Left lung (tissue), 10 donors: ENCODE measurements around the gene RAET1G. TPM values are rescaled to one million over a fixed set of nuclear protein-coding genes. Genes with fewer than 3 reads are reported as not detected.
"Not testable (repeated sequence)": the region's sequence is repeated elsewhere in the genome, so short reads cannot be mapped to it uniquely, and the experiment has no call there.

Source experiments
- ATAC-seq: fragments of 200-7000 bp; cut with Tn5 transposase; one replicate; pipeline ENCODE4 v1.9.1; 2020; ENCODE audit warnings: moderate library complexity
- DNase-seq, 4 donors: peaks; one replicate each; pipeline ENCODE4 v3.0.0-alpha.2; 2013 to 2020
- H3K27ac ChIP-seq, 2 donors: fragments of 200-600 bp; sonication (generic) in 1 of 2; one replicate each; pipeline versions ENCODE4 v1.5.0 to v1.8.0; 2020 to 2021
- H3K27me3 ChIP-seq, 2 donors: fragments of 200-600 bp; sonication (generic) in 1 of 2; one replicate each; pipeline versions ENCODE4 v1.5.0 to v1.8.0; 2020 to 2021
- H3K36me3 ChIP-seq, 2 donors: fragments of 200-600 bp; sonication (generic) in 1 of 2; one replicate each; pipeline versions ENCODE4 v1.5.0 to v1.8.0; 2020 to 2021
- H3K4me1 ChIP-seq, 2 donors: fragments of 200-600 bp; one replicate each; pipeline ENCODE4 v1.8.0; 2021
- H3K4me3 ChIP-seq, 2 donors: fragments of 200-600 bp; sonication (generic) in 1 of 2; one replicate each; pipeline versions ENCODE4 v1.5.0 to v1.8.0; 2020 to 2021; ENCODE audit warnings: mild to moderate bottlenecking in 1 of 2
- H3K9me3 ChIP-seq, 2 donors: fragments of 200-600 bp; sonication (generic) in 1 of 2; one replicate each; pipeline versions ENCODE4 v1.5.0 to v1.8.0; 2020 to 2021
- intact Hi-C, 2 donors: fragments of 100-400 bp; cut with DNase I; formaldehyde crosslinking; loops; one replicate each; pipeline versions ENCODE4 v1.11.2 to v1.14.2; 2022
- polyA plus RNA-seq, 6 donors: library from polyadenylated mRNA; unstranded; fragments of 120-200 nt; gene quantifications; one replicate each; pipeline ENCODE4 v1.2.1, GENCODE V29; 2013; ENCODE audit not compliant: insufficient read length in 6 of 6
- total RNA-seq, 2 donors: library from RNA; stranded (reverse); fragmentation: NEBNext Ultra II Directional; extraction: Animal tissue kit (Norgen Biotek cat#: 25700); gene quantifications; one replicate each; pipeline ENCODE4 v1.2.1, GENCODE V29; 2021
- TF ChIP-seq, protein P1 (sequence below), 2 donors: fragments of 200-600 bp; sonication (generic) in 1 of 2; IDR thresholded peaks; one replicate each; pipeline versions ENCODE4 v1.5.0 to v1.8.0; 2021; ENCODE audit warnings: antibody characterized with exemption in 2 of 2
- donor health status: DM: no; HTN: yes; CAD: no.
- donor health status: DM: no; HTN: no; CAD: no.

RAET1G gene
- total and polyA plus RNA-seq, 8 donors: 0.76 to 2.8 (median 1.6) TPM

DNA sequence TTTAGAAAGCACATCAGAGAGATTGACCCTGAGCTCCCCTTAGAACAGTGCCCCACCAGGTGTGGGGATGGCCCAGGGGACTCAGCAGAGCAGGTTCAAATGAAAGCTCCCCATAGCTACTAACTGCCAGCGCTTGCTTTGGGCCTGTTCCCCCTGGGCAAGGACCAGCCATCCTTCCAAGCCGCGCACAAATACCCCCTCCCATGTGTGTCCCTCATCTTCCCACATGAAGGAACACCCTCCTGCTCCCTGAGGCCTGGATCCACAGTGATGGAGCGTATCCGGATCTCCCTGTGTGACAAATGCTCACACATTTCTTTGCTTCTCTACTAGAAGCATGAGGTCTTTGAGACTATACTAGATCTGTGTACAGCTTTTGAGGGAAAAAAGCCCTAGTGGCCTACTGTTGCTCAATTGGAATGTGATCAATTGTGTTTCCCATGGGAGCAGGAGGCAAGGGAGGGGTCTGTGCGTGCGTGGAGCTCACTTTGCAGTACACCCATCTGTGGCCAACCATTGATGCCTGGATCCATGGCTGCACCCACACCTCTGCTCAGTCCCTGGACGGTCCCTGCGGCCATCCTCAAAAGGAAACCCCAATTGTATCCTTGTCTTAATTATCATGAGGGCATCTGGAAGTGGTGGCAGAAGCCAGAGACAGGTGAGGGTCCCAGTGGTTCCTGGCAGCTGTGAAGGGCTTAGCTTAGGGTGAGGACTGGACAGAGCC lies 1.4 kb upstream of the RAET1G start:
- Histone ChIP-seq H3K27ac (no peak overlapping the region), H3K4me3 (no peak overlapping the region), H3K36me3 (no peaks in the 10 kb centered on the region), H3K9me3 (no peaks in the 10 kb centered on the region), H3K4me1 (peaks cover 0 to 29% of the 10 kb centered on the region in 2 donors), H3K27me3 (peaks cover 4 to 73% of the 10 kb centered on the region in 2 donors)
- TF ChIP-seq, protein P1, sequence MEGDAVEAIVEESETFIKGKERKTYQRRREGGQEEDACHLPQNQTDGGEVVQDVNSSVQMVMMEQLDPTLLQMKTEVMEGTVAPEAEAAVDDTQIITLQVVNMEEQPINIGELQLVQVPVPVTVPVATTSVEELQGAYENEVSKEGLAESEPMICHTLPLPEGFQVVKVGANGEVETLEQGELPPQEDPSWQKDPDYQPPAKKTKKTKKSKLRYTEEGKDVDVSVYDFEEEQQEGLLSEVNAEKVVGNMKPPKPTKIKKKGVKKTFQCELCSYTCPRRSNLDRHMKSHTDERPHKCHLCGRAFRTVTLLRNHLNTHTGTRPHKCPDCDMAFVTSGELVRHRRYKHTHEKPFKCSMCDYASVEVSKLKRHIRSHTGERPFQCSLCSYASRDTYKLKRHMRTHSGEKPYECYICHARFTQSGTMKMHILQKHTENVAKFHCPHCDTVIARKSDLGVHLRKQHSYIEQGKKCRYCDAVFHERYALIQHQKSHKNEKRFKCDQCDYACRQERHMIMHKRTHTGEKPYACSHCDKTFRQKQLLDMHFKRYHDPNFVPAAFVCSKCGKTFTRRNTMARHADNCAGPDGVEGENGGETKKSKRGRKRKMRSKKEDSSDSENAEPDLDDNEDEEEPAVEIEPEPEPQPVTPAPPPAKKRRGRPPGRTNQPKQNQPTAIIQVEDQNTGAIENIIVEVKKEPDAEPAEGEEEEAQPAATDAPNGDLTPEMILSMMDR (IDR thresholded peaks at IDR 0.05): no peak
- intact Hi-C loops: loop anchor here in 1 of 2 donors (10.0 kb wide), 1 partner anchor 90 kb away; no protein-coding TSS in a partner anchor
- no peak for ATAC-seq
- DNase-seq: no peak

DNA sequence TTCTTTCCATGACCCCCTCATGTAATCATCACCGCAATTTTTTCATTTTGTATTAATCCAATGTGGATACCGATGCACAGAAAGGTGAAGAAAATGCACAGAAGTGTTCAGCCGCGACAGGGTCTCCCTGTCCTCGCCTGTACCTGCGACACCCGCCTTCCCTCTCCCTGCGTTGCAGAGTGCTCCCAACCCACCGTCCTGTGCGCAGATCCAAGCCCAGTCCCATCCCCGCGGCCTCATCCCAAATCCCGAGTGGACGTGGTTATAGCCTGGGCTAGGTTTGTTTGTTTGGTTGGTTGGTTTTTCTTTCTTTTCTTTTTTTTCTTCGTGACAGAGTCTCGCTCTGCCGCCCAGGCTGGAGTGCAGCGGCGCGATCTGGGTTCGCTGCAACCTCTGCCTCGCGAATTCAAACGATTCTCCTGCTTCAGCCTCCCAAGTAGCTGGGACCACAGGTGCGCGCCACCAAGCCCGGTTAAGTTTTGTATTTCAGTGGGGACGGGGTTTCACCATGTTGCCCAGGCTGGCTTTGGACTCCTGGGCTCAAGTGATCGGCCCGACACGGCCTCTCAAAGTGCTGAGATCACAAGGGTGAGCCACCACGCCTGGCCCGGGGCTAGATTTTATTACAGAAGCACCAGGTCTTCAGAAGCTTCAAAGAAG lies 536 bp upstream of the RAET1G start:
- Histone ChIP-seq H3K4me1 (peaks cover 0 to 29% of the 10 kb centered on the region in 2 donors), H3K4me3 (peak overlapping the region; percentile 45 to 46), H3K9me3 (no peaks in the 10 kb centered on the region), H3K27me3 (peaks cover 0 to 64% of the 10 kb centered on the region in 2 donors), H3K27ac (no peak overlapping the region), H3K36me3 (no peaks in the 10 kb centered on the region)
- no peak for DNase-seq
- peak; percentile 3 for ATAC-seq
- TF ChIP-seq, protein P1 (IDR thresholded peaks at IDR 0.05): no peak
- intact Hi-C loops: loop anchor here in 1 of 2 donors (10.0 kb wide), 1 partner anchor 89 kb away; no protein-coding TSS in a partner anchor

DNA sequence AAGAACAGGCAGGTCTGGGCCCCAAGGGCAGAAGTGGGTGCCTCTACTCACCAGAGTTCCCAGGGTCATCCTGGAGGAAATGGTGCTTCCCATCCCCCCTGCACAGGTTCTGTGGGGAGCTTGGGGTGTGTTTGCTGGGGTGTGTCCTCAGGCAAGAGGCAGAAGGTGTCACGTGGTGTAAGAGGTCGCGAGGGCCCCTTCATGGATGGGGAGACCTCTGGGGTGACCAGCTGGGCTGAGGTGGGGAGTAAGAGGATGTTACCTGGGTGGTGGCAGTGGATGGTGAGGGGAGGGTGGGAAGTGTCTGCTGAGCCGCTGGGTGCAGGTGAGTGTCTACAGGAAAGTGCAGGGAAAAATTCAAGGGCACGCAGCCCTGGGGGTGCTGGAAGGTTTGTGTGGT lies 830 bp downstream of the RAET1G start:
- peaks cover 0 to 29% of the 10 kb centered on the region in 2 donors for H3K4me1 ChIP-seq
- not testable (repeated sequence) for H3K27ac ChIP-seq, DNase-seq, ATAC-seq, H3K9me3 ChIP-seq, H3K36me3 ChIP-seq
- intact Hi-C loops: loop anchor here in 1 of 2 donors (10.0 kb wide), 1 partner anchor 87 kb away; no protein-coding TSS in a partner anchor
- peaks cover 0 to 60% of the 10 kb centered on the region in 2 donors for H3K27me3 ChIP-seq
- peak overlapping the region in 1 of 2 donors; percentile 45 for H3K4me3 ChIP-seq

DNA sequence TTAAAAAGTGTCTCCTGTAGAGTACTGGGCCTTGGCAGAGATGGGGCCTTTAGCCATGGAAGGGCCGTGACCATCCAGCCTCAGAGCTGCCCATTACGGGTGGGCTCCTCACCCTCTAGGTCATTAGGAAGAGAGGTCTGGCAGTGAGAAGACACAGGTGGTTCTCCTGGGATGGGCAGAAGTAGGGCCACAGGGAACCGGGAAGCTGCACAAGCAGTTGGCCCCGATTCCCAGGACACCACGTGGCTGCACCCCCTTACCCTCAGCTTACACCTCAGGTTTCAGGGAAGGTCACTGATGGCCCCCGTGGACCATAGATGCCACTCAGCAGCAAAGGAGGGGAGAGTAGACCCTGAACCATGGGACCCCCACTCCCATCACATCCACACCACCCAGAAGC lies 1.6 kb downstream of the RAET1G start:
- peaks cover 0 to 29% of the 10 kb centered on the region in 2 donors for H3K4me1 ChIP-seq
- ATAC-seq (no peak), DNase-seq (no peak)
- peaks cover 0 to 52% of the 10 kb centered on the region in 2 donors for H3K27me3 ChIP-seq
- intact Hi-C loops: loop anchor here in 1 of 2 donors (10.0 kb wide), 1 partner anchor 87 kb away; no protein-coding TSS in a partner anchor
- no peak overlapping the region for H3K4me3 ChIP-seq
- no peak overlapping the region for H3K27ac ChIP-seq
- H3K9me3 ChIP-seq: no peaks in the 10 kb centered on the region
- TF ChIP-seq, protein P1 (IDR thresholded peaks at IDR 0.05): no peak
- H3K36me3 ChIP-seq: no peaks in the 10 kb centered on the region

DNA sequence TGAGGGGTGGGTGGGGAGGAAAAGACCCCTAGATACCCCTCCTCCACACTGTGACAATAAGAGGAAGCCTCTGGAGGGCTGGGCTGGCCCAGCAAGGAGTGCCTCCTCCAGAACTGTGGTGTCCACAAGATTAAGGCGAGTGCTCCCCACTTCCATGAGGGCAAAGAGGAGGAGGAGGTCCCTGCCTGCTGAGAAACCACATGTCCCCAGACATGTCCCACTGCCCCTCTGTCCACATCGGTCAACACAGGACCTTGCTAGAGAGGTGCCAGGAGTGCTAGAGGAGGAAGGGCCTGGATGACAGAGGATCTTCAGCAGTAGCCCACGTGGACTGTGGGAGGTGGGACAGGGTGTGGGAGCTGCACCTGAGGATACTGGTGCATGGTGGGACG lies 3.1 kb downstream of the RAET1G start:
- H3K4me3 ChIP-seq: no peak overlapping the region
- ATAC-seq: no peak
- H3K9me3 ChIP-seq: no peaks in the 10 kb centered on the region
- no peaks in the 10 kb centered on the region for H3K36me3 ChIP-seq
- H3K4me1 ChIP-seq: peaks cover 0 to 18% of the 10 kb centered on the region in 2 donors
- intact Hi-C loops: loop anchor here in 1 of 2 donors (10.0 kb wide), 1 partner anchor 85 kb away; no protein-coding TSS in a partner anchor
- TF ChIP-seq, protein P1 (IDR thresholded peaks at IDR 0.05): no peak
- H3K27me3 ChIP-seq: peaks cover 0 to 37% of the 10 kb centered on the region in 2 donors
- no peak for DNase-seq
- H3K27ac ChIP-seq: no peak overlapping the region

DNA sequence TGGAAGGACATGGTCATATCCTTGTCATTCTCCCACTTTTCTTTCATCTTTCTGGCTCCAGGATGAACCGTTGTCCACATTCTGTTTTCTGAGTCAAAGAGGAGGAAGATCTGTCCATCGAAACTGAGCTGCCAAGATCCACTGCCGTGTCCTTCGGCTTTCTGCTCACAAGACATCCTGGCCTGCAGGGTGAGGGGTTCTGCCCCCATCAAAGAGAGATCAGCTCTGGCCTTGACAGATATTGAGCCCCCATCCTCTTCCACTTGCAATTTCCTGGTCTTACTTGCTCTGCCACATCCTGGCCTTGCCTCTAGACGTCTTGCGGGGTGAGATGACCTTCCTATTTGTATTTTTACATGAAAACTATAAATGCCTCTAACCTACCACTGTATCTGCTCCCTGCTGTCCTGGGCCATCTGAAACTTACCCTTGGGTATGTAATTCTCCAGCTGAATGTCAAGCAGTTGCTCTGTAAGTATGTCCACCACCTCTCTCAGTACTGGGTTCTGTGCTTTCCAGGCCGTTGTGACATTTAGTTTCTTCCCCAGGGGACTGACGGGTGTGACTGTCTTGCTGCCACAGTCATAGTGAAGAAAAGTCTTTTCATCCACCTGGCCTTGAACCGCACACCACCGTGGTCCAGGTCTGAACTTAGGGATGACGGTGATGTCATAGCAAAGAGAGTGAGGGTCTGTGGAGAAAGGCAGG lies 3.6 kb downstream of the RAET1G start:
- H3K4me1 ChIP-seq: peaks cover 0 to 14% of the 10 kb centered on the region in 2 donors
- H3K9me3 ChIP-seq, intact Hi-C loops, ATAC-seq, H3K27ac ChIP-seq, H3K36me3 ChIP-seq, H3K4me3 ChIP-seq, DNase-seq: not testable (repeated sequence)
- peaks cover 0 to 32% of the 10 kb centered on the region in 2 donors for H3K27me3 ChIP-seq
